Endometrium (tissue), 2 donors: ENCODE data around the gene CNOT6.

Source experiments
- FAIRE-seq: peaks from 2 replicates; lab custom pipeline; 2012; peaks lifted over from hg19 to GRCh38; lab: Jason Lieb, UNC
- donor health status: control.
- donor health status: control.

The CNOT6 gene

GRCh38 chr5:180622910-180623309 lies 128.7 kb downstream of the CNOT6 start:
- no peak for FAIRE-seq

DNA sequence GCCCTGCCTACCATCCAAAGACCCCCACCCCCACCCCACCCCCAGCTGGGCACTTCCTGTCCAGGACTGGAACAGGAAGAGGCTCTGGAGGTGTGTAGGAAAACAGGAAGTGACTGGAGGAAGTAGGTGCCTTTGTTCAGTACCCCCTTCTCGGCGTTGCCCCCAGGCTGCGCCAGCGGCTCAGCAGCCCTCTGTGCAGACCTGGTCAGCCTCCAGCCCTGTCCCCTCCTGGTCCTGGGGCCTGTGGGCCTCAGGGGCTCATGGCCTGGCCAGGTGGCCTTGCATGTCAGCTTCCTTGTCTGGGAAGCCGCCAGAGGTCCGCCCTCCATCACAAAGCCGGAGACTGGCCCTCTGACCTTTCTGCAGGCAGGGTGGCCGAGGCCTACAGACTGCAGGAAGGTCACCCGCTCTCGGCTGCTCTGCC lies 129.2 kb downstream of the CNOT6 start:
- FAIRE-seq = no peak

- no peak for FAIRE-seq
Measured at GRCh38 chr5:180623844-180624243, 129.7 kb downstream of the CNOT6 start.

DNA sequence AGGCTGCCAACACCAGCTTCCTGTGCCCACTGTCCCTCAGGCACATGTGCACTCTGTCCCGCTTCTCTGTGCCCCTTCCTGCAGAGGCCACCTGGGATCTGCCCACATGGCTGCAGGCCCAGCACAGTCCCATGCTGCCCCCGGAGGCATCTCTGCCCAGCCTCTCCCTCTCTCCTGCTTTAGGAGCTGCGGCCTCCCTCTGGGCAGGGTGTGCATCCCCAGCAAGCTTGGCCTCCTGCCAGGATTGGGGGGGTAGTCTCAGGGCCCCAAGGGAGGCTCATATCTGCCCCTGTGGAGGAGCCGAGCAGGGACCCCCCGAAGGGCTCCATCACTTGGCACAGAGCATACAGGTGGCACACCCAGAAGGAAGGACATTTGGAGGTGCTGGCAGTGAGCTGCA lies 130.4 kb downstream of the CNOT6 start:
- no peak for FAIRE-seq

DNA sequence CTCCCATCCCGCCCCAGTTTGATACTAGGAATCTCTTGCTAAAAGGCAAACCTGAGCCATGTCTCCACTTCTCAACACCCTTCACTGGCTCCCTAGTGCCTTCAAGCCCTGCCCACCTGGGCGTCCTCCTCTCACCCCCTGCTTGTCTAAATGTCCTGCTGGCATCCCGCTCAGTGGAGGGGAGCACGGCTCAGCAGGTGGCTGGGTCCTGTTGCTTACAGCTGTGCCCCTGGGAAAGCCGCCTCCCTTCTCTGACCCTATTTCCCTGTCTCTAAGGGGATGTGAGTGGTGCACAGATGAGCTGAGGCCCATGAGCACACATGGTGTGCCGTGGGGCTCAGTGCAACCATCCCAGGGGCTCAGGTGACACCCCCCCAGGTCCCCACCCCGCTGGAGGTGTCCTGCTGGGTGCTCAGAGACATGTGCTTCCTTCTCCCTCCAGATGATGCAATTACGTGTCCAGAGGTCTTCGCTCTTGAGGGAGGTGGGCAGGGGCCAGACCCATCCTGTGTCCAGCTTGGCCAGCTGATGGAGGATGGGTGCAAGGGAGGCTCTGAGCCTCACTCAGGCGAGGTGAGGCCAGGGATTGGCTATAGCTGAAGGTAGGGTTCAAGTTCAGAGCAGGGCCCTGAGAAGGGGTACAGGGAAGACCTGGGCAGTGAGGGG lies 131.1 kb downstream of the CNOT6 start:
- no peak for FAIRE-seq

- FAIRE-seq = no peak
Measured at GRCh38 chr5:180625791-180626660, 131.8 kb downstream of the CNOT6 start.

DNA sequence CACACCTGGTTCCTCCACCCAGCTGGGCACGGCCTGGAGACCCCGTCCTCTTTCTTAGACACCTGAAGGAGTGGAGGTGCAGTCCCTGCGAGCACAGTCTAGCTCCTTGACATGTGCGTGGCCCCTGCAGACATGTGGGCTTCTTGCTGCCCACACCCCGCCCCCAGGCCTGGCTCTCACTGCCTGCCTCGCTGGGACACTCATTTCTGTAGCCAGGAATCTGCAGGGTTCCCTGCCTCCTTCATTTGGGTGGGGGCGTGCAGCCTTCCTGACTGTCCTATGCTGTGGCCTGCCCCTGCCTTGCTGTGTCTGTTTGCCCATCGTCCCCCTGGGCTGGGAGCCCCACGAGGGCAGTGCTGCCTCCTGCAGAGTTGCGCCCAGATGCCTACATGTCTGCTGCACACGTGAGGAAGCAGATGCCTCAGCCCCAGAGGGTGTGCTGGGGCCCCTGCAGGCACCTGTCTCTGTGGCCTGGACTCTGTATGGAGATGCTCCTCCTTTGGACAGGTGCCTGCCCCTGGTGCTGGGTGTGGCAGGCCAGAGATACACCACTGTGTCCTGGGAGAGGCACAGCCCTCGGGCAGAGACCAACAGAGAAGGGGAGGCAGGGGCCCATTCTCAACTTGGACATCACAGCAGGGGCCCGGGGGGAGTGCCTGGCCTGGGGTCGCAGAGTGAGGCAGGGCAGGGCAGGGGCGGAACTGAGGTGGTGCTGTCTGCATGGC lies 132.6 kb downstream of the CNOT6 start:
- FAIRE-seq = no peak

- no peak for FAIRE-seq
Measured at GRCh38 chr5:180627386-180628120, 133.4 kb downstream of the CNOT6 start.
